ENCODE measurements around the gene CHST8. TPM values are rescaled to one million over a fixed set of nuclear protein-coding genes. Genes with fewer than 3 reads are reported as not detected.

Gene CHST8
- total RNA-seq, 1 donor from 2014 or later = not detected

- H3K4me1 ChIP-seq (ENCODE audit: control insufficient read depth in 3 of 3, insufficient read depth in 3 of 3, low read length in 3 of 3) = peaks cover 9 to 18% (median 17%) of the 10 kb centered on the region in 3 donors
- H3K27me3 ChIP-seq (ENCODE audit: control insufficient read depth in 3 of 3, insufficient read depth in 3 of 3, low read length in 3 of 3) = peaks cover 23 to 54% (median 44%) of the 10 kb centered on the region in 3 donors
- no peaks in the 10 kb centered on the region for H3K9me3 ChIP-seq (ENCODE audit: control insufficient read depth in 3 of 3, low read length in 3 of 3)
- no peak overlapping the region for H3K4me3 ChIP-seq (ENCODE audit: low read length in 3 of 3)
- H3K27ac ChIP-seq (ENCODE audit: low read depth, low read length) = no peak overlapping the region
- H3K9ac ChIP-seq (ENCODE audit: low read depth in 1 of 3, low read length in 3 of 3) = no peak overlapping the region
- no peaks in the 10 kb centered on the region for H3K36me3 ChIP-seq (ENCODE audit: control insufficient read depth in 3 of 3, insufficient read depth in 3 of 3, low read length in 3 of 3)
Observed at GRCh38 chr19:33752018-33752800, 130.5 kb downstream of the CHST8 start.

- Histone ChIP-seq H3K9ac (ENCODE audit: low read depth in 1 of 3, low read length in 3 of 3) (no peak overlapping the region), H3K36me3 (ENCODE audit: control insufficient read depth in 3 of 3, insufficient read depth in 3 of 3, low read length in 3 of 3) (no peaks in the 10 kb centered on the region), H3K4me1 (ENCODE audit: control insufficient read depth in 3 of 3, insufficient read depth in 3 of 3, low read length in 3 of 3) (peaks cover 9 to 18% (median 17%) of the 10 kb centered on the region in 3 donors), H3K27me3 (ENCODE audit: control insufficient read depth in 3 of 3, insufficient read depth in 3 of 3, low read length in 3 of 3) (peaks cover 22 to 50% (median 38%) of the 10 kb centered on the region in 3 donors), H3K9me3 (ENCODE audit: control insufficient read depth in 3 of 3, low read length in 3 of 3) (no peaks in the 10 kb centered on the region), H3K27ac (ENCODE audit: low read depth, low read length) (no peak overlapping the region), H3K4me3 (ENCODE audit: low read length in 3 of 3) (no peak overlapping the region)
Observed at GRCh38 chr19:33752945-33753344, 131.2 kb downstream of the CHST8 start.

- Histone ChIP-seq H3K9me3 (ENCODE audit: control insufficient read depth in 3 of 3, low read length in 3 of 3) (no peaks in the 10 kb centered on the region), H3K4me3 (ENCODE audit: low read length in 3 of 3) (no peak overlapping the region), H3K27ac (ENCODE audit: low read depth, low read length) (no peak overlapping the region), H3K36me3 (ENCODE audit: control insufficient read depth in 3 of 3, insufficient read depth in 3 of 3, low read length in 3 of 3) (no peaks in the 10 kb centered on the region), H3K9ac (ENCODE audit: low read depth in 1 of 3, low read length in 3 of 3) (no peak overlapping the region), H3K4me1 (ENCODE audit: control insufficient read depth in 3 of 3, insufficient read depth in 3 of 3, low read length in 3 of 3) (peaks cover 17 to 26% (median 25%) of the 10 kb centered on the region in 3 donors), H3K27me3 (ENCODE audit: control insufficient read depth in 3 of 3, insufficient read depth in 3 of 3, low read length in 3 of 3) (peaks cover 15 to 39% (median 26%) of the 10 kb centered on the region in 3 donors)
Observed at GRCh38 chr19:33754361-33754760, 132.6 kb downstream of the CHST8 start.

- H3K4me1 ChIP-seq (ENCODE audit: control insufficient read depth in 3 of 3, insufficient read depth in 3 of 3, low read length in 3 of 3) = peaks cover 17 to 26% (median 25%) of the 10 kb centered on the region in 3 donors
- no peaks in the 10 kb centered on the region for H3K36me3 ChIP-seq (ENCODE audit: control insufficient read depth in 3 of 3, insufficient read depth in 3 of 3, low read length in 3 of 3)
- peaks cover 9 to 34% (median 22%) of the 10 kb centered on the region in 3 donors for H3K27me3 ChIP-seq (ENCODE audit: control insufficient read depth in 3 of 3, insufficient read depth in 3 of 3, low read length in 3 of 3)
- no peak overlapping the region for H3K27ac ChIP-seq (ENCODE audit: low read depth, low read length)
- peak overlapping the region in 1 of 3 donors; percentile 57 for H3K9ac ChIP-seq (ENCODE audit: low read depth in 1 of 3, low read length in 3 of 3)
- H3K4me3 ChIP-seq (ENCODE audit: low read length in 3 of 3) = peak overlapping the region in 1 of 3 donors; percentile 22
- no peaks in the 10 kb centered on the region for H3K9me3 ChIP-seq (ENCODE audit: control insufficient read depth in 3 of 3, low read length in 3 of 3)
Observed at GRCh38 chr19:33755099-33756035, 133.6 kb downstream of the CHST8 start.

- H3K9me3 ChIP-seq (ENCODE audit: control insufficient read depth in 3 of 3, low read length in 3 of 3) = peaks cover 0 to 3% (median 0%) of the 10 kb centered on the region in 3 donors
- no peak overlapping the region for H3K27ac ChIP-seq (ENCODE audit: low read depth, low read length)
- H3K9ac ChIP-seq (ENCODE audit: low read depth in 1 of 3, low read length in 3 of 3) = no peak overlapping the region
- H3K27me3 ChIP-seq (ENCODE audit: control insufficient read depth in 3 of 3, insufficient read depth in 3 of 3, low read length in 3 of 3) = peaks cover 6 to 35% (median 26%) of the 10 kb centered on the region in 3 donors
- H3K4me1 ChIP-seq (ENCODE audit: control insufficient read depth in 3 of 3, insufficient read depth in 3 of 3, low read length in 3 of 3) = peaks cover 17 to 26% (median 25%) of the 10 kb centered on the region in 3 donors
- H3K4me3 ChIP-seq (ENCODE audit: low read length in 3 of 3) = no peak overlapping the region
- no peaks in the 10 kb centered on the region for H3K36me3 ChIP-seq (ENCODE audit: control insufficient read depth in 3 of 3, insufficient read depth in 3 of 3, low read length in 3 of 3)
Observed at GRCh38 chr19:33756177-33756576, 134.4 kb downstream of the CHST8 start.

GRCh38 chr19:33758541-33759013 lies 136.8 kb downstream of the CHST8 start:
- H3K9me3 ChIP-seq (ENCODE audit: control insufficient read depth in 3 of 3, low read length in 3 of 3) = peaks cover 0 to 3% (median 0%) of the 10 kb centered on the region in 3 donors
- no peak overlapping the region for H3K27ac ChIP-seq (ENCODE audit: low read depth, low read length)
- H3K36me3 ChIP-seq (ENCODE audit: control insufficient read depth in 3 of 3, insufficient read depth in 3 of 3, low read length in 3 of 3) = no peaks in the 10 kb centered on the region
- peaks cover 17 to 26% (median 25%) of the 10 kb centered on the region in 3 donors for H3K4me1 ChIP-seq (ENCODE audit: control insufficient read depth in 3 of 3, insufficient read depth in 3 of 3, low read length in 3 of 3)
- H3K4me3 ChIP-seq (ENCODE audit: low read length in 3 of 3) = no peak overlapping the region
- H3K9ac ChIP-seq (ENCODE audit: low read depth in 1 of 3, low read length in 3 of 3) = no peak overlapping the region
- peaks cover 0 to 24% (median 21%) of the 10 kb centered on the region in 3 donors for H3K27me3 ChIP-seq (ENCODE audit: control insufficient read depth in 3 of 3, insufficient read depth in 3 of 3, low read length in 3 of 3)

GRCh38 chr19:33759356-33759755 lies 137.6 kb downstream of the CHST8 start:
- Histone ChIP-seq H3K4me1 (ENCODE audit: control insufficient read depth in 3 of 3, insufficient read depth in 3 of 3, low read length in 3 of 3) (peaks cover 17 to 26% (median 25%) of the 10 kb centered on the region in 3 donors), H3K36me3 (ENCODE audit: control insufficient read depth in 3 of 3, insufficient read depth in 3 of 3, low read length in 3 of 3) (no peaks in the 10 kb centered on the region), H3K9me3 (ENCODE audit: control insufficient read depth in 3 of 3, low read length in 3 of 3) (peaks cover 0 to 3% (median 0%) of the 10 kb centered on the region in 3 donors), H3K4me3 (ENCODE audit: low read length in 3 of 3) (no peak overlapping the region), H3K9ac (ENCODE audit: low read depth in 1 of 3, low read length in 3 of 3) (no peak overlapping the region), H3K27ac (ENCODE audit: low read depth, low read length) (no peak overlapping the region), H3K27me3 (ENCODE audit: control insufficient read depth in 3 of 3, insufficient read depth in 3 of 3, low read length in 3 of 3) (peaks cover 0 to 20% (median 18%) of the 10 kb centered on the region in 3 donors)

GRCh38 chr19:33763633-33764371 lies 142.0 kb downstream of the CHST8 start:
- Histone ChIP-seq H3K4me3 (ENCODE audit: low read length in 3 of 3) (no peak overlapping the region), H3K27me3 (ENCODE audit: control insufficient read depth in 3 of 3, insufficient read depth in 3 of 3, low read length in 3 of 3) (peaks cover under 1 to 29% (median 20%) of the 10 kb centered on the region in 3 donors), H3K9ac (ENCODE audit: low read depth in 1 of 3, low read length in 3 of 3) (no peak overlapping the region), H3K4me1 (ENCODE audit: control insufficient read depth in 3 of 3, insufficient read depth in 3 of 3, low read length in 3 of 3) (peaks cover 0 to under 1% (median 0%) of the 10 kb centered on the region in 3 donors), H3K36me3 (ENCODE audit: control insufficient read depth in 3 of 3, insufficient read depth in 3 of 3, low read length in 3 of 3) (no peaks in the 10 kb centered on the region), H3K9me3 (ENCODE audit: control insufficient read depth in 3 of 3, low read length in 3 of 3) (peaks cover 0 to 3% (median 0%) of the 10 kb centered on the region in 3 donors), H3K27ac (ENCODE audit: low read depth, low read length) (no peak overlapping the region)

GRCh38 chr19:33766623-33767022 lies 144.9 kb downstream of the CHST8 start:
- no peaks in the 10 kb centered on the region for H3K36me3 ChIP-seq (ENCODE audit: control insufficient read depth in 3 of 3, insufficient read depth in 3 of 3, low read length in 3 of 3)
- no peaks in the 10 kb centered on the region for H3K9me3 ChIP-seq (ENCODE audit: control insufficient read depth in 3 of 3, low read length in 3 of 3)
- no peak overlapping the region for H3K4me3 ChIP-seq (ENCODE audit: low read length in 3 of 3)
- H3K27me3 ChIP-seq (ENCODE audit: control insufficient read depth in 3 of 3, insufficient read depth in 3 of 3, low read length in 3 of 3) = peaks cover 8 to 41% (median 36%) of the 10 kb centered on the region in 3 donors
- no peak overlapping the region for H3K27ac ChIP-seq (ENCODE audit: low read depth, low read length)
- no peak overlapping the region for H3K9ac ChIP-seq (ENCODE audit: low read depth in 1 of 3, low read length in 3 of 3)
- H3K4me1 ChIP-seq (ENCODE audit: control insufficient read depth in 3 of 3, insufficient read depth in 3 of 3, low read length in 3 of 3) = no peaks in the 10 kb centered on the region

All from skeletal muscle tissue (tissue), 4 donors.